ENCODE results near the gene ARFGAP1. TPM values are rescaled to one million over a fixed set of nuclear protein-coding genes. Genes with fewer than 3 reads are reported as not detected.

ARFGAP1 gene
- polyA plus RNA-seq, 1 donor (not counting 4 experiments of a cell fraction or from before 2014, with no cell fraction given), result 31.5 TPM

DNA sequence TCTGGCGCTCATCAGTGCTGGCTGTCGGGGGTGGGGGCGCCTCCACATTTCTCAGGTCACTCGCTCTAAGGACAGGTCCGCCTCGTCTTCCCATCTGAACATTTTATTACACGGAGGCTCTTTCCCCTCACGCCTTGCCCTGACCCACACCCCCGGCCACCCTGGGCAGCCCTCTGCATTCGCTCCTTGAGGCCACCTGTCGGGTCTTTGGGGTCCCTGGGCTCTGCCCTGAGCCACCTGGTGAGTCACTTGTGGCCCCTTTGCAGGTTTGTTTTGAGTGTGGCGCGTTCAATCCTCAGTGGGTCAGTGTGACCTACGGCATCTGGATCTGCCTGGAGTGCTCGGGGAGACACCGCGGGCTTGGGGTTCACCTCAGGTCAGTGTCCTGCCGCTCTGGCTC lies 3.2 kb downstream of the ARFGAP1 start:
- H4K20me1 ChIP-seq (ENCODE audit: control insufficient read depth, extremely low read depth, insufficient read depth, low read length), result peaks cover 13% of the 10 kb centered on the region
- dilution Hi-C loops (cut with MboI; ENCODE audit: extremely low pct_ligation_motif_present, low sequenced_read_pairs), result no loop called here
- no peak overlapping the region for H3K4me3 ChIP-seq (ENCODE audit: control insufficient read depth in 2 of 3, extremely low read depth in 1 of 3, insufficient read depth in 2 of 3, low read depth in 1 of 3, low read length in 3 of 3)
- H2AFZ ChIP-seq (ENCODE audit: control insufficient read depth, low read length), result no peak overlapping the region
- H3K36me3 ChIP-seq (ENCODE audit: control insufficient read depth in 2 of 2, extremely low read depth in 1 of 2, insufficient read depth in 2 of 2, low read length in 2 of 2), result peaks cover 20 to 34% of the 10 kb centered on the region in 2 experiments
- no peak for TF ChIP-seq EZH2 (IDR thresholded peaks at IDR 0.05; ENCODE audit: low read length)
- TF ChIP-seq, protein P1, sequence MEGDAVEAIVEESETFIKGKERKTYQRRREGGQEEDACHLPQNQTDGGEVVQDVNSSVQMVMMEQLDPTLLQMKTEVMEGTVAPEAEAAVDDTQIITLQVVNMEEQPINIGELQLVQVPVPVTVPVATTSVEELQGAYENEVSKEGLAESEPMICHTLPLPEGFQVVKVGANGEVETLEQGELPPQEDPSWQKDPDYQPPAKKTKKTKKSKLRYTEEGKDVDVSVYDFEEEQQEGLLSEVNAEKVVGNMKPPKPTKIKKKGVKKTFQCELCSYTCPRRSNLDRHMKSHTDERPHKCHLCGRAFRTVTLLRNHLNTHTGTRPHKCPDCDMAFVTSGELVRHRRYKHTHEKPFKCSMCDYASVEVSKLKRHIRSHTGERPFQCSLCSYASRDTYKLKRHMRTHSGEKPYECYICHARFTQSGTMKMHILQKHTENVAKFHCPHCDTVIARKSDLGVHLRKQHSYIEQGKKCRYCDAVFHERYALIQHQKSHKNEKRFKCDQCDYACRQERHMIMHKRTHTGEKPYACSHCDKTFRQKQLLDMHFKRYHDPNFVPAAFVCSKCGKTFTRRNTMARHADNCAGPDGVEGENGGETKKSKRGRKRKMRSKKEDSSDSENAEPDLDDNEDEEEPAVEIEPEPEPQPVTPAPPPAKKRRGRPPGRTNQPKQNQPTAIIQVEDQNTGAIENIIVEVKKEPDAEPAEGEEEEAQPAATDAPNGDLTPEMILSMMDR (optimal IDR thresholded peaks at IDR 0.05 in 1 of 3, IDR thresholded peaks at IDR 0.05 in 1 of 3, conservative IDR thresholded peaks at IDR 0.05 in 1 of 3; ENCODE audit: extremely low read depth in 1 of 3, insufficient read depth in 2 of 3, low read length in 3 of 3), result no peak
- H3K4me1 ChIP-seq (ENCODE audit: control insufficient read depth, extremely low read depth, insufficient read depth, low read length), result peaks cover 11% of the 10 kb centered on the region
- no peak overlapping the region for H3K27ac ChIP-seq (ENCODE audit: control insufficient read depth, insufficient read depth, low read length)
- peaks cover 51% of the 10 kb centered on the region for H3K79me2 ChIP-seq (ENCODE audit: control insufficient read depth, insufficient read depth, low read length)
- H3K9me3 ChIP-seq (ENCODE audit: control insufficient read depth, low read depth, low read length), result no peaks in the 10 kb centered on the region
- H3K4me2 ChIP-seq (ENCODE audit: control insufficient read depth, extremely low read depth, insufficient read depth, low read depth, low read length), result no peak overlapping the region
- no peak for FAIRE-seq
- H3K9me1 ChIP-seq (ENCODE audit: control insufficient read depth, extremely low read depth, insufficient read depth, low read length), result peaks cover 2% of the 10 kb centered on the region
- no peaks in the 10 kb centered on the region for H3K27me3 ChIP-seq (ENCODE audit: control insufficient read depth, extremely low read depth, insufficient read depth, low read length)
- H3K9ac ChIP-seq (ENCODE audit: control insufficient read depth, extremely low read depth, insufficient read depth, low read length), result no peak overlapping the region
- no peak for DNase-seq (ENCODE audit: low read depth, low spot score)

DNA sequence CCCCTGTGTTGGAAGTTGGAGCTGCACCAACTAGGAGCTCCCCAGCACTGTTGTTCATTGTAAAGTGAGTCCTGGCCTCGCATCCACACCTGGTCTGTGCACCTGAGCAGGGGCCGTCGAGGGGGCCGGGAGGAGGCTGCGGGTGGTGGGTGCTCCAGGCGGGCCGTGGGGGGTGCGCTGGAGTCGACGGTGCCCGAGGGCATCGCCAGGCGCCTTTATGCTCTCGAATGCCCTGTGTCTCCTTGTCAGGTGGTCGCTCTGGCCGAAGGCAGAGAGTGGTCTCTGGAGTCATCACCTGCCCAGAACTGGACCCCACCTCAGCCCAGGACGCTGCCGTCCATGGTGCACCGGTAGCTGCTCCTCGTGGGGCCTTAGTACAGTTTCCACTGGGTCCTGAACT lies 4.3 kb downstream of the ARFGAP1 start:
- dilution Hi-C loops (cut with MboI; ENCODE audit: extremely low pct_ligation_motif_present, low sequenced_read_pairs), result no loop called here
- Histone ChIP-seq H4K20me1 (ENCODE audit: control insufficient read depth, extremely low read depth, insufficient read depth, low read length) (peaks cover 13% of the 10 kb centered on the region), H3K9me3 (ENCODE audit: control insufficient read depth, low read depth, low read length) (no peaks in the 10 kb centered on the region), H3K4me3 (ENCODE audit: control insufficient read depth in 2 of 3, extremely low read depth in 1 of 3, insufficient read depth in 2 of 3, low read depth in 1 of 3, low read length in 3 of 3) (no peak overlapping the region), H3K4me1 (ENCODE audit: control insufficient read depth, extremely low read depth, insufficient read depth, low read length) (peaks cover 6% of the 10 kb centered on the region), H3K36me3 (ENCODE audit: control insufficient read depth in 2 of 2, extremely low read depth in 1 of 2, insufficient read depth in 2 of 2, low read length in 2 of 2) (peaks cover 31 to 37% of the 10 kb centered on the region in 2 experiments), H3K4me2 (ENCODE audit: control insufficient read depth, extremely low read depth, insufficient read depth, low read depth, low read length) (no peak overlapping the region), H3K27me3 (ENCODE audit: control insufficient read depth, extremely low read depth, insufficient read depth, low read length) (no peaks in the 10 kb centered on the region), H3K9ac (ENCODE audit: control insufficient read depth, extremely low read depth, insufficient read depth, low read length) (no peak overlapping the region), H3K79me2 (ENCODE audit: control insufficient read depth, insufficient read depth, low read length) (peaks cover 51% of the 10 kb centered on the region), H2AFZ (ENCODE audit: control insufficient read depth, low read length) (no peak overlapping the region), H3K27ac (ENCODE audit: control insufficient read depth, insufficient read depth, low read length) (no peak overlapping the region), H3K9me1 (ENCODE audit: control insufficient read depth, extremely low read depth, insufficient read depth, low read length) (peaks cover 2% of the 10 kb centered on the region)
- DNase-seq (ENCODE audit: low read depth, low spot score), result no peak
- TF ChIP-seq EZH2 (IDR thresholded peaks at IDR 0.05; ENCODE audit: low read length), result no peak
- TF ChIP-seq, protein P1 (optimal IDR thresholded peaks at IDR 0.05 in 1 of 3, IDR thresholded peaks at IDR 0.05 in 1 of 3, conservative IDR thresholded peaks at IDR 0.05 in 1 of 3; ENCODE audit: extremely low read depth in 1 of 3, insufficient read depth in 2 of 3, low read length in 3 of 3), result no peak
- no peak for FAIRE-seq
